ENCODE results near the gene N4BP3. TPM values are rescaled to one million over a fixed set of nuclear protein-coding genes. Genes with fewer than 3 reads are reported as not detected.

The N4BP3 gene
- total and polyA plus RNA-seq, 2 of the 13 experiments (the other 11 are each of a cell fraction or from before 2014, with no cell fraction given): 0.13 TPM; not detected in 1

DNA sequence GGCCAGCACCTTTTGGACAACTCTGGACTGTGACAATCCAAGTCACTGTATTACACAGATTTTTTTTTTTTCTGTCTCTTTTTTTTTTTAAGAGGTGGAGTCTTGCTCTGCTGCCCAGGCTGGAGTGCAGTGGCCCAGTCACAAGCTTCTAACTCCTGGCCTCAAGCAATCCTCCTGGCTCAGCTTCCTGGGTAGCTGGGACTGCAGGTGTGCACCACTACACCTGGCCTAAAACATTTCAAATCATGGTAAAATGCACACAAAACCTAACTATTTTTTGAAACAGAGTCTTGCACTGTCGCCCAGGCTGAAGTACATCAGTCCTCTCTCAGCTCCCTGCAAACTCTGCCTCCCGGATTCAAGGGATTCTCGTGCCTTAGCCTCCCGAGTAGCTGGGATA lies 7.2 kb upstream of the N4BP3 start:
- ChIA-PET POLR2A (no interaction called here), CTCF (ENCODE audit: low intra/inter-chr PET ratio, low total read pairs) (no interaction called here)
- no peak overlapping the region for H3K27ac ChIP-seq (ENCODE audit: extremely low read length, insufficient read depth, low read length)
- no TSS peak for BruUV-seq (replicated peaks)
- peaks cover 6 to 17% of the 10 kb centered on the region in 2 experiments; a peak in 4 of 5 replicates for H3K27me3 ChIP-seq (ENCODE audit: control insufficient read depth in 1 of 2, insufficient read depth in 2 of 2, low read length in 2 of 2)
- 3% methylated on average over 4 of the region's 4 CpGs for WGBS (ENCODE audit: low lambda C conversion rate)
- H3K9ac ChIP-seq (ENCODE audit: insufficient read depth, low read depth, low read length): no peak overlapping the region
- no peaks in the 10 kb centered on the region for H3K9me3 ChIP-seq (ENCODE audit: low read length)
- H3K79me2 ChIP-seq (ENCODE audit: insufficient read depth, low read length): no peaks in the 10 kb centered on the region
- H3K36me3 ChIP-seq (replicated peaks in 1 of 2; ENCODE audit: control insufficient read depth in 1 of 2, insufficient read depth in 2 of 2, low read length in 2 of 2): no peaks in the 10 kb centered on the region
- TF ChIP-seq ZNF292 (CRISPR knock-in tag; IDR thresholded peaks at IDR 0.05; ENCODE audit: borderline replicate concordance, low read depth) (no peak), IRF2 (CRISPR knock-in tag; IDR thresholded peaks at IDR 0.05) (no peak), POGK (CRISPR knock-in tag; conservative IDR thresholded peaks at IDR 0.05) (no peak), ZMYM2 (CRISPR knock-in tag; IDR thresholded peaks at IDR 0.05) (no peak), ZMAT3 (CRISPR knock-in tag; conservative IDR thresholded peaks at IDR 0.05) (no peak), SALL2 (CRISPR knock-in tag; IDR thresholded peaks at IDR 0.05) (no peak), MAF1 (CRISPR knock-in tag; IDR thresholded peaks at IDR 0.05; ENCODE audit: borderline replicate concordance) (no peak), MXI1 (IDR thresholded peaks at IDR 0.05; ENCODE audit: borderline replicate concordance, low read depth, low read length) (no peak), ZSCAN31 (CRISPR knock-in tag; IDR thresholded peaks at IDR 0.05; ENCODE audit: low read depth) (no peak), EP300 (IDR thresholded peaks at IDR 0.05; ENCODE audit: low read depth in 2 of 2, low read length in 2 of 2) (no peak), EP300 (CRISPR knock-in tag; IDR thresholded peaks at IDR 0.05; ENCODE audit: borderline replicate concordance) (no peak), ZFP91 (CRISPR knock-in tag; IDR thresholded peaks at IDR 0.05; ENCODE audit: borderline replicate concordance) (no peak), ARHGAP35 (CRISPR knock-in tag; IDR thresholded peaks at IDR 0.05; ENCODE audit: borderline replicate concordance) (no peak)
- TF ChIP-seq, protein P1, sequence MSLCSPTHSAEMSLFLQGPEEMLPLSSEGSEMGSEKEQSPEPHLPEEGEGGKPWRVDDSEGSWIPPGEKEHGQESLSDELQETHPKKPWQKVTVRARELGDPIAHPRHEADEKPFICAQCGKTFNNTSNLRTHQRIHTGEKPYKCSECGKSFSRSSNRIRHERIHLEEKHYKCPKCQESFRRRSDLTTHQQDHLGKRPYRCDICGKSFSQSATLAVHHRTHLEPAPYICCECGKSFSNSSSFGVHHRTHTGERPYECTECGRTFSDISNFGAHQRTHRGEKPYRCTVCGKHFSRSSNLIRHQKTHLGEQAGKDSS (CRISPR knock-in tag; IDR thresholded peaks at IDR 0.05; ENCODE audit: borderline replicate concordance, low read depth): no peak
- no peaks in the 10 kb centered on the region for H4K20me1 ChIP-seq (ENCODE audit: insufficient read depth, low read length)
- no peak overlapping the region for H2AFZ ChIP-seq (ENCODE audit: low read length)
- no peaks in the 10 kb centered on the region for H3K4me1 ChIP-seq (ENCODE audit: insufficient read depth, low read length)
- no peak overlapping the region for H3K4me3 ChIP-seq (replicated peaks in 1 of 3; ENCODE audit: insufficient read depth in 1 of 3, low read depth in 2 of 3, low read length in 3 of 3)
- no peak overlapping the region for H3K4me2 ChIP-seq (ENCODE audit: low read depth, low read length)
- FAIRE-seq: no peak
- intact Hi-C loops (cut with micrococcal nuclease; ENCODE audit: unreplicated experiment): no loop called here
- no peak for ATAC-seq
- in situ Hi-C loops (cut with HindIII; ENCODE audit: extremely low pct_ligation_motif_present, low pct_unique_long_range_greater_than_20kb): no loop called here
- no peak for DNase-seq (ENCODE audit: low spot score)
